ENCODE results near the gene TRAF1.

The TRAF1 gene

DNA sequence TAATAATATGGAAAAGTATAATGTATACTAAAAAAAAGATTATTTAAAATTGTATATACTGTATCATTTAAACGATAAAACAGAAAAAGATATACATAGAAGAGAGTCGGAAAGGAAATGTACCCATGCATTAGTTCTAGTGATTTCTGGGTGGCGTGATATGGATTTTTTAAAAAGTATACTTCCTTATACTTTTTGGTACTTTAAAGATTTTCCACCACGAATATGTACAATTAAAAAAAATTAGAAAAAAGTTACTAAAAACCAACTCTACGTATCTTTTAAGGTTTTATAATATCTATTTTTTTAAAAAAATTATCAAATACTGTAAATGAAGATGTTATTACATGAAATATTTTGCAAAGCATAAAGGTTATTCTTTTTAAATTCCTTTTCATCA, 61.9 kb downstream of the TRAF1 start:
- no peak for DNase-seq
- in situ Hi-C loops (cut with HindIII; ENCODE audit: low pct_ligation_motif_present, low pct_unique_long_range_greater_than_20kb, low sequenced_read_pairs): no loop called here

DNA sequence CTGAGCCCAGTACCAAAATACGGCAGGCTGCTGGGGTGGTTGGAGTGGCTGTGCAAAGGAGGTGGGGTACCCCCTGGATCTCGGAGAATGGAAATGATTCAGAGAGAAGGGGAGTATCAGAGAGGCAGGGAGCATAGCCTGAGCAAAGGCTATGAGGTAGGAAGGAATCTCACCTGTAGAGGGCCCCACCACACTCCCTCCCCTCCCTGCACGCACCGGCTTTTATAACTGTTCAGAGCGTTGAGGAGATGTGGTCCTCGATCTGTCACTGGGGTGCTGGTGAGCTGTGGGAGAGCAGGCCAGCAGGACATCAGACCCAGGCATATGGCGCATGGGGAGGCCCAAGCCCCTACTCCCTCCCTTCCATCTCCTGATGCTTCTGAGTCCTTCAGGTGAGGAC, 62.8 kb downstream of the TRAF1 start:
- in situ Hi-C loops (cut with HindIII; ENCODE audit: low pct_ligation_motif_present, low pct_unique_long_range_greater_than_20kb, low sequenced_read_pairs): no loop called here
- no peak for DNase-seq

DNA sequence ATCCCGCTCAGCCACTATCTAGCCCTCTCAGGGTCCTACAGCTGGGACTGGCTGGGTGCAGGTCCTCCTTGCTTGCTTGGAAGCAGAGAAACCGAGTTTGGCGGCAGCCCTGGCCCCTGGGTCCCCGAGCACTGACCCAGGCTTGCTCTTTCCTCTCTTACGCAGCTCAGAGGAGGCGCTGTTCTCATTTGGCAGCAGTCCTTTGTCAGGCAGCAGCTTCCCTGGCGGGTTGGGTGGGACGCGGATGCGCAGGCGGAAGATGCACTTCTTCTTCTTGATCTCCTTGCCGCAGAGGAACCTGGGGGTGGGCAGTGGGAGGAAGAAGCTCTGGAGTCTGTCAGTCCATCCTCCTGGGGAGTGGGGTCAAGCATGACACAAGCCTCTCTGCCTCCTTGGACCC, 64.1 kb downstream of the TRAF1 start:
- DNase-seq: no peak
- in situ Hi-C loops (cut with HindIII; ENCODE audit: low pct_ligation_motif_present, low pct_unique_long_range_greater_than_20kb, low sequenced_read_pairs): no loop called here

DNA sequence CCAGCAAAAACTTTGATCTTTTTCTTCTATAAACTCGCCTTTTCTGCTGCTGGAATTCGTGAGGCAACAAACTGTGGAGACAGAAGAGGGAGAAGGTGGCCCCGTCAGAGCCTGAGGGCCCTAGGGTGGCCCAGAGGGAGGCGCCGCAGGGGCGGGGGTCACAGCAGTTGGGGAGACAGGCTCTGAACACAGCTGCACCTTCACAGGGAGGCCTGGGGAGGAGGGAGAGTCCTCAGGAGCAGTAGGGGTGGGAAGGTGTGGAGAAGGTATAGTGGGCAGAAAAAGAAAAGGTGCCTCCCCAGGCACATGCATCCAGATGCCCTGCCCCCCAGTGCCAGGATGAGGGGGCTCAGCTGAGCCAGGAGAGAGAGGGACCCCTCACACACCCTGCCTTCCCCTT, 64.7 kb downstream of the TRAF1 start:
- in situ Hi-C loops (cut with HindIII; ENCODE audit: low pct_ligation_motif_present, low pct_unique_long_range_greater_than_20kb, low sequenced_read_pairs): no loop called here
- DNase-seq: no peak

DNA sequence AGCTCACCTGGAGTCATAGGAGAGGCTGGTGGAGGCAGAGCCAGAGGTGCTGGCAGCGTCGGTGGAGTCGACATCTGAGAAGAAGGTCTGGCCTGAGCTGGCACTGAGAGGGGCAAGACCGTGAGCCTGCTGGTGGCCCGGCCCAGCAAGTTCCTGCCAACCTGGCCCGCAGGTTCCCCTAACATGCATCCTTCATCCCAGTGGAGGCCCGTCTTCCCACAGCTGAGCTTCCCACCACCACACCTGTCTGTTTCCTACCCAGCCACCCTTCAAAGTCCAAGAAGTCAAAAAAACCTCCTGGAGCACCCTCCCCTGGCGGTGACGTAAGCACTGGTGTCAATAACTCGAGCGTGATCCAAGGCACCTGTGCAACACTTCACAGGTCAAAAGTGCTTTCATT, 66.5 kb downstream of the TRAF1 start:
- no peak for DNase-seq
- in situ Hi-C loops (cut with HindIII; ENCODE audit: low pct_ligation_motif_present, low pct_unique_long_range_greater_than_20kb, low sequenced_read_pairs): no loop called here

DNA sequence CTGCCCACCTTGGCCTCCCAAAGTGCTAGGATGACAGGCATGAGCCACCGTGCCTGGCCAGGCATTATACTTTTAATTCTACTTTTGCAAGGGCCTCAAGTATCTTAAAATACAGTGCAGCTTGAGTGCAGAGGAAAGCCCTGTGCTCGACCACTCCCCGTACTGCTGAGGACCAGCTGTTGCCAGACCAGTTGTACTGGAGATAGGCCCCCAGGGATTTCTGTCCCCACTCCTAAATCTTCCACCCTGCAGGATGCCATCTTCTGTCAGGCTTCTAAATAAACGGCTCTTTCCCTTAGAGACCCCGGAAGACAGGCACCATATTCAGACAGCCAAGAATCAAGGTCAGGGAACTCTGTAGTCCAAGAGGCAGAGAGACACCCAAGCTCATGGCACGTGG, 67.2 kb downstream of the TRAF1 start:
- no peak for DNase-seq
- in situ Hi-C loops (cut with HindIII; ENCODE audit: low pct_ligation_motif_present, low pct_unique_long_range_greater_than_20kb, low sequenced_read_pairs): no loop called here

DNA sequence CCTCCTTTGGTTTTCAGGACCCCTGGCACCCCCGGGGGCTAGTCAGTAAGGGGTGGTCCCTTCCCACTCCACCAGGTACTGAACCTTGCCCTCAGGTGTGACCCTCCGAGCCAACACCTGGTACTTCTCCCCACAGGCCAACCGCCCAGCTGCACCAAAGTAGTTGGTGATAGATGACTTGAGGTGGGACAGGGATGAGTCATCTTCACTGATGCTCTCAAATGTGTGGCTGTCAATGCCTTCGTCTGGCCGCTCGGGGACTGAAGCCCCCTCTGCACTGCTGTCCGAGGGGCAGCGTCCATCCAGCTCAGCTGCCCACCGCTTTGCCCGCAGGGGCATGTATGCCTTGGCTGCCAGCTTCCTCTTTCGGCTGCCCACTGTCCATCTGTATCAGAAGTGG, 68.7 kb downstream of the TRAF1 start:
- in situ Hi-C loops (cut with HindIII; ENCODE audit: low pct_ligation_motif_present, low pct_unique_long_range_greater_than_20kb, low sequenced_read_pairs): no loop called here
- DNase-seq: no peak

DNA sequence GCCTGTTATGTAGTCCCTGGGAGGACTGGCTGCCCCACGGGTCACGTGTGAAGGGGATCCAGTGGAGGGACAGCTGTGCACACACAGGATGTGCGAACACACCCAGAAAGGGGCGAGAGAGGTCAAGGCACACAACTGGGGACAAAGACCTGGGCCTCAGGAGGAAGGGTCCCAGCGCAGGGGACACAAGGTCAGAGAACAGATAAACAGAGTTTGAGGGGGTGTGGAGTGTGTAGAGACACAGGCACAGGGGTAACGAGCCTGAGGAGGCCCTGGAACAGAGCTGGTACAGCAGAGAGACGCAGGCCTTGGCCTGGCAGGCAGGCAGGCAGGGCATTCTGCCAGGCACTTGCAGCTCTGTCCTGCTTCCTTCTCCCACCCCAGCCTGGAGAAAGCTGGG, 69.1 kb downstream of the TRAF1 start:
- in situ Hi-C loops (cut with HindIII; ENCODE audit: low pct_ligation_motif_present, low pct_unique_long_range_greater_than_20kb, low sequenced_read_pairs): no loop called here
- DNase-seq: no peak

DNA sequence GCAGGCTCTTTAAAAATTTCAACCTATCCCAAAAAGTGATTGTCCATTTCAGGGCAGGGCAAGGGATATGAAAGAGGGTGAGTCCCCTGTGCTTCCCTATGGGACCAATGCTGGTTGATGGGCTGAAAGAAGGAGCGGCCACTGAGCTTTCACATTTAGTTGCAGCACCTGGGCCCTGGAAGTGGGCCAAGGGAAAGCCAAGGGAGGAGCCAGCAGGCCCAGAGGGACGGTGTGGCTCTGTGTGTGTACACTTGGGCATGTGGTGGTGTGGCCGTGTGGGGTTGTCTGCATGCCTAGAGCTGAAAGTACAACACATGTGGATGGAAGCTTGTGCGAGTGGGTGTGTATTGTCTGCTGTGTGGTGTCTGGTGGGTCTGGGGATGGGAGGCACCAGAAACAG, 69.9 kb downstream of the TRAF1 start:
- no peak for DNase-seq
- in situ Hi-C loops (cut with HindIII; ENCODE audit: low pct_ligation_motif_present, low pct_unique_long_range_greater_than_20kb, low sequenced_read_pairs): no loop called here

DNA sequence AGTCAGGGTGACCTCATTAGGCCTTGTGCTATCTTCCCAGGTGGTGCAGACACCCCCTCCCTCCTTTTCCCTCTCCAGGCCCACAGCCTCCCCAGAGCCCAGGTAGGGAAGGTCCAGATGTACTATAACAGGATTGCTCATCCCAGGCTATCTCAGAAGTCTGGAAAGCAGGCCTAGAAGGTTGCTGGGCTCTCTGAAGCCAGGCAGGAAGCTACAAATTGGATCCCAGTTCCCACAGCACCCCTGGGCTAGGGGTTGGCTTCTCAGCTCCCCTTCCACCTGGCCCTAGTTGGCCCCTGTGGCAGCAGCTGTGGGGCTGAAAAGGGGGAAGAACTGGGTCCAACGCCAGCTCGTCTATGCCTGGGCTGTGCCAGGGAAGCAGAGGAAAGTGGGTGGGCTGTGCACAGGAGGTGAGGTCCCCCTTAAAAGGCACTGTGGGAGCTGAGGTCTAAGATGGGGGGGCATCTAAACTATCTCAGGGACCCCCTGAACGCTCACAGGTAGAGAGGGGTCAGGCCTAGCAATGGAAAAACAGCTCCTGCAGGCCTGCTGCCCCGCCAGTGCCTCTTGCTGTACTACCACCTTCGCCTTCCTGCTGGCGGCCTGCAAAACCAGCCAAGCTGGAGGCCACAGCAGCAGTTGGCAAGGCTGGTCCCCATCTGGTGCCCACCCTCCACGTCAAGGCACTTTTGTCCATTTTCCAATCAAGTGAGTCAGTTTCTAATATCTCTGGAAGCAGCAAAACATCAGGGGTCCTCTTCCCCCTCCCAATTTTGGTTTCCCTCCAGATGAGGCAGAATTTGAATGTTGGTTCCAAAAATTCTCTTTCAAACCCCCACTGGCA, 70.5 kb downstream of the TRAF1 start:
- in situ Hi-C loops (cut with HindIII; ENCODE audit: low pct_ligation_motif_present, low pct_unique_long_range_greater_than_20kb, low sequenced_read_pairs): no loop called here
- no peak for DNase-seq

DNA sequence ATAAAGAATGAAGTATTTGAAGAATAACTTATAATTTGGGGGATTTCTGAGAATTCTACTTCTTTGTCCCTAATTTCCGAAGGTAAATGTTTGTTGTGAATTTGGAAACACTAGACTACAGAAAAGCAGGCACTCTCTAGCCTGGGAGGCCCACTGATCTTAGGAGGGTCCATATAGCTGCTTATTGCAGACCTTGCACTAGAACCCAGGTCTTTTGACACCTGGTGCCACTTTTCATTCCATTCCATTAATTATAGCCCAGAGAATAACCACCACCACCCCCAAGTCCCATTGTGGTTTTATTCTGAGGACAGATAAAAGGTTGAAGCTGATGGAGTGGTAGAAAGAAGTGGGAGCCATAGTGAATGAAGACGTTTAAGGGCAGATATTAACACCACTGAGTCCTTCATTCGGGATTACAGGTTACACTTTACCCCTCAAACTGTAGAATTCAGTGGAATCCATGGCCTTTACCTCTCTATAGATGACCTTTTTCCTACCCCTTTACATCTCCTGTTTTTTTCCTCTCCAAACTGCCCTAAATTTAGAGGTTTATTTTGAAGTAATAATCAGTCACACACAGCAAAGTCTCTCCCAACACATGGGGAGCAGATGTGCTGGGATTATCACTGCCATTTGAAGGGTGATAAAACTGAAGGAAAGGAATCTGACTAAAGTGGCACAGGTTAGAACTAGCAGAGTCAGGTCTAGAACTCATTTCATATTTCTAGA, 71.8 kb downstream of the TRAF1 start:
- DNase-seq: no peak
- in situ Hi-C loops (cut with HindIII; ENCODE audit: low pct_ligation_motif_present, low pct_unique_long_range_greater_than_20kb, low sequenced_read_pairs): no loop called here

DNA sequence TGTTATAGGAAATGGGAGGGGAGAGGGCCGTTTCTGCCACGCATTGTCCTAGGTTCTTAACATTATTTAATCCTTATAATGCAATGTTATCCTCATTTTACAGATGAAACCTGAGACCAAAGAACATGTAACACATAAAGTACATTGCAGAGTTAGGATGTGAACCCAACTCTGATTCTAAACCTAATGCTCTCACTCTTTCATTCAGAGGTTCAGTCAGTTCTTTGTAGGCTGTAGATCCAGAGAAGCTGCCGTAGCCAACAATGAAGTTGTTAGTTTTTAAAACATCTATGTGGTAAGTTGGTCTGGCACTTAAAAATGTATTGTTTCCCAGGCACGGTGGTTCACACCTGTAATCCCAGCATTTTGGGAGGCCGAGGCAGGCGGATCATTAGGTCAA, 73.4 kb downstream of the TRAF1 start:
- in situ Hi-C loops (cut with HindIII; ENCODE audit: low pct_ligation_motif_present, low pct_unique_long_range_greater_than_20kb, low sequenced_read_pairs): no loop called here
- no peak for DNase-seq
